Activated T-helper 1 cell treated with anti-CD3 and anti-CD28 coated beads, Interleukin-12 subunit alpha, Interleukin-12 subunit beta, Interleukin-2, Interleukin-4 antibody, amounts not matched to agents 30 ng/mL and 10 ng/mL and 1 ng/mL, durations not matched to agents 14 hours and 24 hours and 36 hours (primary cell): ENCODE measurements around the gene PKD1L1. TPM values are rescaled to one million over a fixed set of nuclear protein-coding genes. Genes with fewer than 3 reads are reported as not detected.

ENCODE experiments used
- total RNA-seq: library from RNA; stranded (reverse); gene quantifications from 2 replicates; pipeline ENCODE4 v1.2.3, GENCODE V29; 2022

PKD1L1 gene
- total RNA-seq, 1 donor from 2014 or later, result not detected

Other genes with a start within 250 kb of the PKD1L1 start
- 34.4 and 36.4 TPM in 2 replicates for gene HUS1, start 31.1 kb upstream of the PKD1L1 start, total RNA-seq
- gene SUN3, start 80.6 kb upstream of the PKD1L1 start, total RNA-seq, result not detected in 2 replicates
- gene C7orf57, start 87.1 kb upstream of the PKD1L1 start, total RNA-seq, result 0.10 and 0.31 TPM in 2 replicates
- gene UPP1, start 140.8 kb upstream of the PKD1L1 start, total RNA-seq, result 51.6 and 55.4 TPM in 2 replicates
- not detected in 2 replicates for gene ABCA13, start 223.0 kb upstream of the PKD1L1 start, total RNA-seq